ENCODE results near the gene MAP7D3. TPM values are rescaled to one million over a fixed set of nuclear protein-coding genes. Genes with fewer than 3 reads are reported as not detected.
A peak's percentile ranks its signal among the peaks of the same experiment; 100 is the strongest.

Gene MAP7D3
- total and polyA plus RNA-seq, 9 of the 15 experiments (the other 6 are each of a cell fraction or from before 2014, with no cell fraction given), result 9.4 to 27.7 (median 14.0) TPM

DNA sequence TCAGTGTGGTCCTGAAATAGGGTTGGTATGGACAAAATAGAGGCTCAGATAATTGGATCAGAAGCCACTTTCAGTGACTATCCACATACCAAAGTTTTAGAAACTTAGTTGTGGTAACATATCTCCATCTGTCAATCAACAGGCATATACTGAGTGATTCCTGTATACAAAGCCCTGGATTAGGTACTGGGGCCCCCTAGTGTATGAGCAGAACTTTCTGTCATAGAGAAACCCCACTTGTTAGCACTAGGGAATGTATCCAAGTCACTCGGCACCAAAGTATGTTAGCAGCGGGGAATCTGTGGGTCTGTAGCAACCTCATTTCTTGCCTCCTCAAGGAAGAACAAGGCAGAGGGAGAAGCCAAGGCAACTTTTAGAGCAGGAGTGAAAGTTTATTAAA is 50.7 kb downstream of the MAP7D3 start (continued):
- TF ChIP-seq ZFP36 (IDR thresholded peaks at IDR 0.05; ENCODE audit: low read depth, low read length, partially characterized antibody), result peak; percentile 23
- no peak for TF ChIP-seq TRIM24 (IDR thresholded peaks at IDR 0.05)
- no peak for TF ChIP-seq NFIC (IDR thresholded peaks at IDR 0.05)
- TF ChIP-seq ATF7 (IDR thresholded peaks at IDR 0.05), result no peak
- peak; percentile 48 to 69 for TF ChIP-seq RAD21 (CRISPR knock-in tag; conservative IDR thresholded peaks at IDR 0.05 in 1 of 2, IDR thresholded peaks at IDR 0.05 in 1 of 2)
- TF ChIP-seq C11orf30 (IDR thresholded peaks at IDR 0.05; ENCODE audit: low read depth), result no peak
- TF ChIP-seq ZKSCAN8 (CRISPR knock-in tag; IDR thresholded peaks at IDR 0.05), result peak; percentile 99
- TF ChIP-seq, protein P1, sequence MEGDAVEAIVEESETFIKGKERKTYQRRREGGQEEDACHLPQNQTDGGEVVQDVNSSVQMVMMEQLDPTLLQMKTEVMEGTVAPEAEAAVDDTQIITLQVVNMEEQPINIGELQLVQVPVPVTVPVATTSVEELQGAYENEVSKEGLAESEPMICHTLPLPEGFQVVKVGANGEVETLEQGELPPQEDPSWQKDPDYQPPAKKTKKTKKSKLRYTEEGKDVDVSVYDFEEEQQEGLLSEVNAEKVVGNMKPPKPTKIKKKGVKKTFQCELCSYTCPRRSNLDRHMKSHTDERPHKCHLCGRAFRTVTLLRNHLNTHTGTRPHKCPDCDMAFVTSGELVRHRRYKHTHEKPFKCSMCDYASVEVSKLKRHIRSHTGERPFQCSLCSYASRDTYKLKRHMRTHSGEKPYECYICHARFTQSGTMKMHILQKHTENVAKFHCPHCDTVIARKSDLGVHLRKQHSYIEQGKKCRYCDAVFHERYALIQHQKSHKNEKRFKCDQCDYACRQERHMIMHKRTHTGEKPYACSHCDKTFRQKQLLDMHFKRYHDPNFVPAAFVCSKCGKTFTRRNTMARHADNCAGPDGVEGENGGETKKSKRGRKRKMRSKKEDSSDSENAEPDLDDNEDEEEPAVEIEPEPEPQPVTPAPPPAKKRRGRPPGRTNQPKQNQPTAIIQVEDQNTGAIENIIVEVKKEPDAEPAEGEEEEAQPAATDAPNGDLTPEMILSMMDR (IDR thresholded peaks at IDR 0.05 in 2 of 3, conservative IDR thresholded peaks at IDR 0.05 in 1 of 3; ENCODE audit: insufficient read depth in 2 of 3, low read depth in 1 of 3, low read length in 3 of 3), result peak; percentile 43 to 56 (median 49); a peak in 5 of 6 replicates
- no peak for TF ChIP-seq TRIM28 (IDR thresholded peaks at IDR 0.05)

DNA sequence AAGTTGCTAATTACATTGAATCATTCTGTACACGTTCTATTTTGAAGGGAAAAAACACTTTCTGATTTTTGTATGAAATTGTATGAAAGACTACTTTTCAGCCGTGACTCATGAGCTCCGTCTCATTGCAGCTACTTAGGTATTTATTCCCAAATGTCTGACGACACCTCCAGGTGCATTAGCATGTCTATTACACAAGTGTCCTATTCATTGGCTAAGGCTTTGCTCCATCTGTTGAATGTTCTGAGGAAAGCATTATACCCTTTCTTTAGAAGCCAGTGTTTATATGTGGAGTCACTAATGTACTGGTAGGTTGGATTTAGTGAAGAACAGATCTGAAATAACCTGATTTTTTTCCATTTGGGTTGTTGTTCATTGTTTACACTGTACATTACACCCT is 51.8 kb downstream of the MAP7D3 start:
- no peak overlapping the region for H3K4me3 ChIP-seq
- H3K4me1 ChIP-seq (replicated peaks in 1 of 2; ENCODE audit: control insufficient read depth in 2 of 2, insufficient read depth in 2 of 2, low read length in 2 of 2), result no peaks in the 10 kb centered on the region
- H3K27me3 ChIP-seq (ENCODE audit: control insufficient read depth in 2 of 2, insufficient read depth in 2 of 2, low read length in 2 of 2), result peaks cover 0 to 15% of the 10 kb centered on the region in 2 experiments
- no peaks in the 10 kb centered on the region for H3K36me3 ChIP-seq (ENCODE audit: control insufficient read depth, insufficient read depth, low read length)
- no peak overlapping the region for H3K9ac ChIP-seq (ENCODE audit: insufficient read depth in 1 of 2, low read depth in 2 of 2, low read length in 2 of 2)
- POLR2A ChIA-PET, result interaction anchor here (1.4 kb wide), 1 partner anchor 8 kb away, joined by 5 read pairs; no protein-coding TSS in a partner anchor
- no peak for ATAC-seq
- 0% methylated on average over 4 of the region's 4 CpGs for WGBS (ENCODE audit: insufficient coverage, low coverage, missing lambda C conversion rate)
- H4K20me1 ChIP-seq (replicated peaks; ENCODE audit: control insufficient read depth, insufficient read depth, low read length), result no peaks in the 10 kb centered on the region
- BruUV-seq (replicated peaks), result no TSS peak
- no peak overlapping the region for H3K27ac ChIP-seq (ENCODE audit: extremely low read depth, low read depth, low read length)
- no peak overlapping the region for H3K4me2 ChIP-seq (ENCODE audit: insufficient read depth, low read length)
- no peak for TF ChIP-seq ZNF140 (CRISPR knock-in tag; IDR thresholded peaks at IDR 0.05)
- TF ChIP-seq ZKSCAN8 (CRISPR knock-in tag; IDR thresholded peaks at IDR 0.05), result no peak
- no peak for TF ChIP-seq MEF2A (IDR thresholded peaks at IDR 0.05; ENCODE audit: control insufficient read depth, low read depth, low read length)
- no peak for TF ChIP-seq ZNF282 (CRISPR knock-in tag; IDR thresholded peaks at IDR 0.05)
- FAIRE-seq, result no peak
- H3K9me1 ChIP-seq (ENCODE audit: control insufficient read depth, insufficient read depth, low read length), result no peaks in the 10 kb centered on the region
- intact Hi-C loops (cut with micrococcal nuclease), result no loop called here
- no peak for DNase-seq (ENCODE audit: extremely low read depth in 1 of 4, low spot score in 3 of 4)
- in situ Hi-C loops (cut with MboI), result no loop called here
- no peaks in the 10 kb centered on the region for H3K79me2 ChIP-seq (ENCODE audit: control insufficient read depth, insufficient read depth, low read length)
- H2AFZ ChIP-seq (ENCODE audit: low read depth, low read length), result no peak overlapping the region
- CTCF ChIA-PET (ENCODE audit: low intra/inter-chr PET ratio), result no interaction called here
- no peaks in the 10 kb centered on the region for H3K9me3 ChIP-seq (replicated peaks; ENCODE audit: control insufficient read depth, insufficient read depth, low read depth, low read length)
